Measurements from ENCODE around the gene NHEJ1.

DNA sequence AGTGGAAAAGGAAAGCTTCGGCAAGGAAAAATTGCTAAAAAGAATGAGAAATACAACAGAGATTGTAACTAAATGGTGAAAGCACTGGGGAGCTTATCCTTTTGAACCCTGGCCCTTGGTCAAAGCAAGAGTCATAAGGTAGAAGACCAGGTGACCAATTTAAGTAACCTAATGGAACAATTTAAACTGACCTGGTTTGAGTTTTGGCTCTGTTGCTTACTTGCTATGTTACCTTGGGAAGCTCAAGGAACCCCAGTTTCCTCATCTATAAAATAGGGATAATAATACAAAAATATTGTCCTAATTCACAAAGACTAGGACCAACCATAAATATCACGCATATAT lies 48.6 kb downstream of the NHEJ1 start:
- TF ChIP-seq, protein P1, sequence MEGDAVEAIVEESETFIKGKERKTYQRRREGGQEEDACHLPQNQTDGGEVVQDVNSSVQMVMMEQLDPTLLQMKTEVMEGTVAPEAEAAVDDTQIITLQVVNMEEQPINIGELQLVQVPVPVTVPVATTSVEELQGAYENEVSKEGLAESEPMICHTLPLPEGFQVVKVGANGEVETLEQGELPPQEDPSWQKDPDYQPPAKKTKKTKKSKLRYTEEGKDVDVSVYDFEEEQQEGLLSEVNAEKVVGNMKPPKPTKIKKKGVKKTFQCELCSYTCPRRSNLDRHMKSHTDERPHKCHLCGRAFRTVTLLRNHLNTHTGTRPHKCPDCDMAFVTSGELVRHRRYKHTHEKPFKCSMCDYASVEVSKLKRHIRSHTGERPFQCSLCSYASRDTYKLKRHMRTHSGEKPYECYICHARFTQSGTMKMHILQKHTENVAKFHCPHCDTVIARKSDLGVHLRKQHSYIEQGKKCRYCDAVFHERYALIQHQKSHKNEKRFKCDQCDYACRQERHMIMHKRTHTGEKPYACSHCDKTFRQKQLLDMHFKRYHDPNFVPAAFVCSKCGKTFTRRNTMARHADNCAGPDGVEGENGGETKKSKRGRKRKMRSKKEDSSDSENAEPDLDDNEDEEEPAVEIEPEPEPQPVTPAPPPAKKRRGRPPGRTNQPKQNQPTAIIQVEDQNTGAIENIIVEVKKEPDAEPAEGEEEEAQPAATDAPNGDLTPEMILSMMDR (IDR thresholded peaks at IDR 0.05; ENCODE audit: low read length), result no peak
- TF ChIP-seq EZH2 (IDR thresholded peaks at IDR 0.05; ENCODE audit: borderline replicate concordance, low read length), result no peak

Measured in OCI-LY1 (cell line).